ENCODE data around the gene OR10G4. TPM values are rescaled to one million over a fixed set of nuclear protein-coding genes. Genes with fewer than 3 reads are reported as not detected.

OR10G4 gene
- not detected in 5 replicates for total RNA-seq (2022; extraction: Qiagen RNA extraction; ENCODE audit: low read depth)

GRCh38 chr11:124012697-124013096 is at the start of gene OR10G4:
Gene OR10G4, plus strand, starts transcription at chr11:124012997. Its CDS starts 2,578 bp downstream, at chr11:124015575.

GRCh38 chr11:123977731-123978347 is 35.0 kb upstream of the OR10G4 start, which contains the start of gene OR10S1:
Gene OR10S1, minus strand, starts transcription at chr11:123977781. Its CDS starts 117 bp downstream, at chr11:123977664.

GRCh38 chr11:123995119-123995518 is 17.7 kb upstream of the OR10G4 start, which contains the start of gene OR10G6:
Gene OR10G6, minus strand, starts transcription at chr11:123995161. Its CDS starts 0 bp downstream, at chr11:123995161.

GRCh38 chr11:124026498-124026897 is 13.7 kb downstream of the OR10G4 start, which contains the start of gene OR10G8:
Gene OR10G8, plus strand, starts transcription at chr11:124026798. Its CDS starts 2,825 bp downstream, at chr11:124029623.

GRCh38 chr11:124041254-124041653 is 28.5 kb downstream of the OR10G4 start, which contains the start of gene OR10G7:
Gene OR10G7, minus strand, starts transcription at chr11:124041325. Its CDS starts 2,324 bp downstream, at chr11:124039001.

Other genes starting within 250 kb of the OR10G4 start
- not detected in 5 replicates for gene OR6M1, start 206.6 kb upstream of the OR10G4 start, total RNA-seq (2022; extraction: Qiagen RNA extraction; ENCODE audit: low read depth)
- not detected in 5 replicates for gene TMEM225, start 127.3 kb upstream of the OR10G4 start, total RNA-seq (2022; extraction: Qiagen RNA extraction; ENCODE audit: low read depth)
- gene OR8D4, start 110.8 kb upstream of the OR10G4 start, total RNA-seq (2022; extraction: Qiagen RNA extraction; ENCODE audit: low read depth), result not detected in 5 replicates
- gene OR4D5, start 73.4 kb upstream of the OR10G4 start, total RNA-seq (2022; extraction: Qiagen RNA extraction; ENCODE audit: low read depth), result not detected in 5 replicates
- not detected in 5 replicates for gene OR6T1, start 69.2 kb upstream of the OR10G4 start, total RNA-seq (2022; extraction: Qiagen RNA extraction; ENCODE audit: low read depth)
- gene OR10S1, start 35.2 kb upstream of the OR10G4 start, total RNA-seq (2022; extraction: Qiagen RNA extraction; ENCODE audit: low read depth), result not detected in 5 replicates
- not detected in 5 replicates for gene OR10G6, start 17.8 kb upstream of the OR10G4 start, total RNA-seq (2022; extraction: Qiagen RNA extraction; ENCODE audit: low read depth)
- not detected in 5 replicates for gene OR10G9, start 10.0 kb downstream of the OR10G4 start, total RNA-seq (2022; extraction: Qiagen RNA extraction; ENCODE audit: low read depth)
- not detected in 5 replicates for gene OR10G8, start 13.8 kb downstream of the OR10G4 start, total RNA-seq (2022; extraction: Qiagen RNA extraction; ENCODE audit: low read depth)
- not detected in 5 replicates for gene OR10G7, start 28.3 kb downstream of the OR10G4 start, total RNA-seq (2022; extraction: Qiagen RNA extraction; ENCODE audit: low read depth)
- 0.09 to 0.28 TPM (median 0.21 TPM) in 4 of 5 replicates, not detected in the other for gene VWA5A, start 102.5 kb downstream of the OR10G4 start, total RNA-seq (2022; extraction: Qiagen RNA extraction; ENCODE audit: low read depth)
- not detected in 5 replicates for gene OR10D3, start 170.3 kb downstream of the OR10G4 start, total RNA-seq (2022; extraction: Qiagen RNA extraction; ENCODE audit: low read depth)
- gene OR8G1, start 228.1 kb downstream of the OR10G4 start, total RNA-seq (2022; extraction: Qiagen RNA extraction; ENCODE audit: low read depth), result not detected in 5 replicates
- not detected in 5 replicates for gene OR8G5, start 243.4 kb downstream of the OR10G4 start, total RNA-seq (2022; extraction: Qiagen RNA extraction; ENCODE audit: low read depth)

All from A549 treated with ZK216348 at 1 μM for 4 hours (cell line).